HepG2 (cell line): ENCODE results near the gene APBB2. TPM values are rescaled to one million over a fixed set of nuclear protein-coding genes. Genes with fewer than 3 reads are reported as not detected.

Source experiments
- ATAC-seq: fragments of 200-7000 bp; cut with Tn5 transposase; 3 replicates; pipeline ENCODE4 v1.9.1; 2020; ENCODE audit warnings: mild to moderate bottlenecking, moderate library complexity
- BruUV-seq: library from RNA; stranded (reverse); fragments of 400-500 nt; replicated peaks from 2 replicates; lab custom pipeline; 2021; lab: Mats Ljungman, UMichigan
- CTCF ChIA-PET: fragments of 300-600 bp; formaldehyde crosslinking; extraction: SDS; loops from one replicate; lab custom pipeline; 2021; ENCODE audit warnings: low total read pairs, inconsistent platforms, low intra/inter-chr PET ratio; lab: Yijun Ruan, JAX
- POLR2A ChIA-PET: fragments of 350-600 bp; sonication (Branson Sonifier 250); formaldehyde crosslinking; loops from one replicate; lab custom pipeline; 2020; ENCODE audit warnings: antibody characterized with exemption, inconsistent platforms; lab: Yijun Ruan, JAX
- DNase-seq: peaks from one replicate; pipeline ENCODE4 v3.0.0-alpha.2; 2015; ENCODE audit warnings: low spot score
- FAIRE-seq: peaks from 3 replicates; lab custom pipeline; 2011; peaks lifted over from hg19 to GRCh38; lab: Jason Lieb, UNC
- H2AFZ ChIP-seq: one replicate; pipeline ENCODE4 v1.6.1; 2011; ENCODE audit warnings: low read length, inconsistent platforms
- H3K27ac ChIP-seq: fragments of 300-600 bp; 3 replicates; pipeline ENCODE4 v1.8.0; 2011; ENCODE audit warnings: mixed run types, mild to moderate bottlenecking, mixed read lengths, low read length, inconsistent platforms; ENCODE audit not compliant: insufficient read depth; ENCODE audit errors: extremely low read length
- H3K27me3 ChIP-seq, 2 experiments: fragments of 200-600 bp in 1 of 2; 2 replicates in 1 of 2; 3 replicates in 1 of 2; pipeline versions ENCODE4 v1.6.0 to v1.8.0; 2011; ENCODE audit warnings: low read length in 2 of 2, mild to moderate bottlenecking in 2 of 2, moderate library complexity in 2 of 2, inconsistent platforms in 1 of 2; ENCODE audit not compliant: insufficient read depth in 2 of 2, control insufficient read depth in 1 of 2
- H3K36me3 ChIP-seq, 2 experiments: fragments of 200-600 bp in 1 of 2; replicated peaks in 1 of 2; 2 replicates in 1 of 2; 3 replicates in 1 of 2; pipeline versions ENCODE4 v1.5.1 to v1.8.0; 2011; ENCODE audit warnings: low read length in 2 of 2, inconsistent platforms in 1 of 2; ENCODE audit not compliant: insufficient read depth in 2 of 2, control insufficient read depth in 1 of 2
- H3K4me1 ChIP-seq: 2 replicates; pipeline ENCODE4 v1.5.1; 2012; ENCODE audit warnings: low read length, inconsistent platforms; ENCODE audit not compliant: insufficient read depth
- H3K4me2 ChIP-seq: 2 replicates; pipeline ENCODE4 v1.6.0; 2011; ENCODE audit warnings: low read depth, low read length, inconsistent platforms
- H3K4me3 ChIP-seq, 3 experiments: fragments of 200-600 bp in 1 of 3; sonication (generic), shearing (Covaris generic) in 1 of 3; replicated peaks in 1 of 3; 2 replicates each; pipeline ENCODE4 v1.5.1; 2011 to 2016; ENCODE audit warnings: low read length in 3 of 3, inconsistent platforms in 2 of 3, low read depth in 2 of 3, mild to moderate bottlenecking in 2 of 3, control low read depth in 1 of 3, mixed read lengths in 1 of 3; ENCODE audit not compliant: insufficient read depth in 1 of 3
- H3K79me2 ChIP-seq: one replicate; pipeline ENCODE4 v1.6.1; 2011; ENCODE audit warnings: low read length, inconsistent platforms; ENCODE audit not compliant: insufficient read depth
- H3K9ac ChIP-seq: 2 replicates; pipeline ENCODE4 v1.6.0; 2011; ENCODE audit warnings: mild to moderate bottlenecking, low read depth, low read length, inconsistent platforms; ENCODE audit not compliant: insufficient read depth
- H3K9me3 ChIP-seq: 2 replicates; pipeline ENCODE4 v1.5.1; 2012; ENCODE audit warnings: mild to moderate bottlenecking, low read length
- H4K20me1 ChIP-seq: 2 replicates; pipeline ENCODE4 v1.6.0; 2011; ENCODE audit warnings: inconsistent platforms, mild to moderate bottlenecking, low read length, moderate library complexity; ENCODE audit not compliant: insufficient read depth
- CENPT ChIP-seq: sonication (generic); formaldehyde crosslinking; IDR thresholded peaks from 2 replicates; pipeline ENCODE4 v1.8.0; 2022; ENCODE audit warnings: low read depth, mild to moderate bottlenecking, moderate library complexity, missing genetic modification reagents
- FOXA3 ChIP-seq: IDR thresholded peaks from 2 replicates; pipeline ENCODE4 v1.6.1; 2016; ENCODE audit warnings: missing genetic modification reagents, missing compliant biosample characterization
- NFYB ChIP-seq: sonication (generic); formaldehyde crosslinking; IDR thresholded peaks from 2 replicates; pipeline ENCODE4 v1.4.0; 2020; ENCODE audit warnings: missing genetic modification reagents
- POGZ ChIP-seq: sonication (generic); formaldehyde crosslinking; IDR thresholded peaks from 2 replicates; pipeline ENCODE4 v1.4.0; 2020; ENCODE audit warnings: mild to moderate bottlenecking, missing genetic modification reagents
- YEATS4 ChIP-seq: sonication (generic); formaldehyde crosslinking; IDR thresholded peaks from 2 replicates; pipeline ENCODE4 v1.4.0; 2020; ENCODE audit warnings: missing genetic modification reagents, borderline replicate concordance
- ZBTB21 ChIP-seq: sonication (generic); formaldehyde crosslinking; IDR thresholded peaks from 2 replicates; pipeline ENCODE4 v1.4.0; 2020; ENCODE audit warnings: missing genetic modification reagents
- ZNF263 ChIP-seq: sonication (generic); formaldehyde crosslinking; IDR thresholded peaks from 2 replicates; pipeline ENCODE4 v1.4.0; 2020; ENCODE audit warnings: missing genetic modification reagents
- ZNF629 ChIP-seq: sonication (generic); formaldehyde crosslinking; conservative IDR thresholded peaks from 2 replicates; pipeline ENCODE4 v1.5.0; 2020; ENCODE audit warnings: missing genetic modification reagents
- ZNF644 ChIP-seq: IDR thresholded peaks from 2 replicates; pipeline ENCODE4 v1.6.1; 2016; ENCODE audit warnings: low read depth
- WGBS: methylation state at CpG from one replicate; pipeline ENCODE4 v1.1.6; 2017; ENCODE audit warnings: low lambda C conversion rate; 5-methylcytosine and 5-hydroxymethylcytosine counted together
- in situ Hi-C: cut with HindIII; loops from 2 replicates; pipeline ENCODE4 v1.10.0; 2017; ENCODE audit warnings: low pct_unique_long_range_greater_than_20kb; ENCODE audit not compliant: extremely low pct_ligation_motif_present
- intact Hi-C: fragments of 100-400 bp; cut with micrococcal nuclease; formaldehyde crosslinking; loops from one replicate; pipeline ENCODE4 v1.10.0; 2022; ENCODE audit not compliant: unreplicated experiment
- polyA plus RNA-seq, 8 experiments: library from polyadenylated mRNA; depleted of rRNA in 3 of 8; stranded (reverse) in 7 of 8; unstranded in 1 of 8; fragments of >200 nt; fragmentation: Illumina TruSeq in 4 of 8; extraction: Trizol in 4 of 8; gene quantifications; 2 replicates each; pipeline versions ENCODE4 v1.2.1 to v1.2.3, GENCODE V29; 2011 to 2016; ENCODE audit warnings: low read depth in 4 of 8, missing spikeins in 1 of 8, mixed read lengths in 1 of 8; ENCODE audit not compliant: insufficient read depth in 1 of 8
- total RNA-seq, 5 experiments: library from RNA; depleted of rRNA; stranded (reverse); fragments of >200 nt; fragmentation: Illumina TruSeq; extraction: Trizol; gene quantifications; 2 replicates each; pipeline ENCODE4 v1.2.3, GENCODE V29; 2016; ENCODE audit warnings: low read depth in 1 of 5
- TF ChIP-seq, protein P1 (sequence below): sonication (generic); formaldehyde crosslinking; IDR thresholded peaks from 2 replicates; pipeline ENCODE4 v1.5.0; 2020; ENCODE audit warnings: mild to moderate bottlenecking, missing genetic modification reagents
- TF ChIP-seq, protein P2 (sequence below): IDR thresholded peaks from 2 replicates; pipeline ENCODE4 v1.6.1; 2016; ENCODE audit warnings: low read depth
- TF ChIP-seq, protein P3 (sequence below): sonication (generic); formaldehyde crosslinking; IDR thresholded peaks from 2 replicates; pipeline ENCODE4 v1.5.0; 2020; ENCODE audit warnings: mild to moderate bottlenecking, missing genetic modification reagents, borderline replicate concordance

Gene APBB2
- total and polyA plus RNA-seq, 2 of the 13 experiments (the other 11 are each of a cell fraction or from before 2014, with no cell fraction given) = 11.7 to 17.0 TPM

GRCh38 chr4:40842725-40843423 is 371.5 kb downstream of the APBB2 start:
- no peaks in the 10 kb centered on the region for H3K79me2 ChIP-seq
- CTCF ChIA-PET = no interaction called here
- FAIRE-seq = no peak
- in situ Hi-C loops = no loop called here
- H3K9ac ChIP-seq = no peak overlapping the region
- no TSS peak for BruUV-seq
- no peak overlapping the region for H2AFZ ChIP-seq
- DNase-seq = peak; percentile 32
- H4K20me1 ChIP-seq = no peaks in the 10 kb centered on the region
- peak overlapping the region; percentile 54 for H3K27ac ChIP-seq
- WGBS = 55% methylated on average over 14 of the region's 14 CpGs
- peaks cover 17% of the 10 kb centered on the region for H3K4me1 ChIP-seq
- no peaks in the 10 kb centered on the region for H3K9me3 ChIP-seq
- no peak overlapping the region for H3K4me3 ChIP-seq
- peak; percentile 87 for ATAC-seq
- POLR2A ChIA-PET = no interaction called here
- no peaks in the 10 kb centered on the region for H3K27me3 ChIP-seq
- peak overlapping the region; percentile 18; the same call in 1 of the 2 replicates for H3K4me2 ChIP-seq
- 0 out of 5 replicates have a peak, but pooled peaks cover 1 to 5% of the 10 kb centered on the region in 2 experiments for H3K36me3 ChIP-seq
- intact Hi-C loops = no loop called here
- peak; percentile 50; the same call in 1 of the 2 replicates for TF ChIP-seq ZNF263 (CRISPR knock-in tag)
- TF ChIP-seq FOXA3 (CRISPR knock-in tag) = peak; percentile 20; the same call in 1 of the 2 replicates
- no peak for TF ChIP-seq NFYB
- TF ChIP-seq YEATS4 (CRISPR knock-in tag) = no peak
- no peak for TF ChIP-seq CENPT (CRISPR knock-in tag)
- TF ChIP-seq ZBTB21 (CRISPR knock-in tag) = no peak
- no peak for TF ChIP-seq ZNF629
- TF ChIP-seq ZNF644 = no peak
- TF ChIP-seq, protein P1, sequence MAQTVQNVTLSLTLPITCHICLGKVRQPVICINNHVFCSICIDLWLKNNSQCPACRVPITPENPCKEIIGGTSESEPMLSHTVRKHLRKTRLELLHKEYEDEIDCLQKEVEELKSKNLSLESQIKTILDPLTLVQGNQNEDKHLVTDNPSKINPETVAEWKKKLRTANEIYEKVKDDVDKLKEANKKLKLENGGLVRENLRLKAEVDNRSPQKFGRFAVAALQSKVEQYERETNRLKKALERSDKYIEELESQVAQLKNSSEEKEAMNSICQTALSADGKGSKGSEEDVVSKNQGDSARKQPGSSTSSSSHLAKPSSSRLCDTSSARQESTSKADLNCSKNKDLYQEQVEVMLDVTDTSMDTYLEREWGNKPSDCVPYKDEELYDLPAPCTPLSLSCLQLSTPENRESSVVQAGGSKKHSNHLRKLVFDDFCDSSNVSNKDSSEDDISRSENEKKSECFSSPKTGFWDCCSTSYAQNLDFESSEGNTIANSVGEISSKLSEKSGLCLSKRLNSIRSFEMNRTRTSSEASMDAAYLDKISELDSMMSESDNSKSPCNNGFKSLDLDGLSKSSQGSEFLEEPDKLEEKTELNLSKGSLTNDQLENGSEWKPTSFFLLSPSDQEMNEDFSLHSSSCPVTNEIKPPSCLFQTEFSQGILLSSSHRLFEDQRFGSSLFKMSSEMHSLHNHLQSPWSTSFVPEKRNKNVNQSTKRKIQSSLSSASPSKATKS = no peak
- TF ChIP-seq POGZ (CRISPR knock-in tag) = peak; percentile 21; the same call in 1 of the 2 replicates
- TF ChIP-seq, protein P2, sequence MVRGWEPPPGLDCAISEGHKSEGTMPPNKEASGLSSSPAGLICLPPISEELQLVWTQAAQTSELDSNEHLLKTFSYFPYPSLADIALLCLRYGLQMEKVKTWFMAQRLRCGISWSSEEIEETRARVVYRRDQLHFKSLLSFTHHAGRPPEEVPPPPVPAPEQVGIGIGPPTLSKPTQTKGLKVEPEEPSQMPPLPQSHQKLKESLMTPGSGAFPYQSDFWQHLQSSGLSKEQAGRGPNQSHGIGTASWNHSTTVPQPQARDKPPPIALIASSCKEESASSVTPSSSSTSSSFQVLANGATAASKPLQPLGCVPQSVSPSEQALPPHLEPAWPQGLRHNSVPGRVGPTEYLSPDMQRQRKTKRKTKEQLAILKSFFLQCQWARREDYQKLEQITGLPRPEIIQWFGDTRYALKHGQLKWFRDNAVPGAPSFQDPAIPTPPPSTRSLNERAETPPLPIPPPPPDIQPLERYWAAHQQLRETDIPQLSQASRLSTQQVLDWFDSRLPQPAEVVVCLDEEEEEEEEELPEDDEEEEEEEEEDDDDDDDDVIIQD (CRISPR knock-in tag) = peak; percentile 32; the same call in 1 of the 2 replicates
- TF ChIP-seq, protein P3, sequence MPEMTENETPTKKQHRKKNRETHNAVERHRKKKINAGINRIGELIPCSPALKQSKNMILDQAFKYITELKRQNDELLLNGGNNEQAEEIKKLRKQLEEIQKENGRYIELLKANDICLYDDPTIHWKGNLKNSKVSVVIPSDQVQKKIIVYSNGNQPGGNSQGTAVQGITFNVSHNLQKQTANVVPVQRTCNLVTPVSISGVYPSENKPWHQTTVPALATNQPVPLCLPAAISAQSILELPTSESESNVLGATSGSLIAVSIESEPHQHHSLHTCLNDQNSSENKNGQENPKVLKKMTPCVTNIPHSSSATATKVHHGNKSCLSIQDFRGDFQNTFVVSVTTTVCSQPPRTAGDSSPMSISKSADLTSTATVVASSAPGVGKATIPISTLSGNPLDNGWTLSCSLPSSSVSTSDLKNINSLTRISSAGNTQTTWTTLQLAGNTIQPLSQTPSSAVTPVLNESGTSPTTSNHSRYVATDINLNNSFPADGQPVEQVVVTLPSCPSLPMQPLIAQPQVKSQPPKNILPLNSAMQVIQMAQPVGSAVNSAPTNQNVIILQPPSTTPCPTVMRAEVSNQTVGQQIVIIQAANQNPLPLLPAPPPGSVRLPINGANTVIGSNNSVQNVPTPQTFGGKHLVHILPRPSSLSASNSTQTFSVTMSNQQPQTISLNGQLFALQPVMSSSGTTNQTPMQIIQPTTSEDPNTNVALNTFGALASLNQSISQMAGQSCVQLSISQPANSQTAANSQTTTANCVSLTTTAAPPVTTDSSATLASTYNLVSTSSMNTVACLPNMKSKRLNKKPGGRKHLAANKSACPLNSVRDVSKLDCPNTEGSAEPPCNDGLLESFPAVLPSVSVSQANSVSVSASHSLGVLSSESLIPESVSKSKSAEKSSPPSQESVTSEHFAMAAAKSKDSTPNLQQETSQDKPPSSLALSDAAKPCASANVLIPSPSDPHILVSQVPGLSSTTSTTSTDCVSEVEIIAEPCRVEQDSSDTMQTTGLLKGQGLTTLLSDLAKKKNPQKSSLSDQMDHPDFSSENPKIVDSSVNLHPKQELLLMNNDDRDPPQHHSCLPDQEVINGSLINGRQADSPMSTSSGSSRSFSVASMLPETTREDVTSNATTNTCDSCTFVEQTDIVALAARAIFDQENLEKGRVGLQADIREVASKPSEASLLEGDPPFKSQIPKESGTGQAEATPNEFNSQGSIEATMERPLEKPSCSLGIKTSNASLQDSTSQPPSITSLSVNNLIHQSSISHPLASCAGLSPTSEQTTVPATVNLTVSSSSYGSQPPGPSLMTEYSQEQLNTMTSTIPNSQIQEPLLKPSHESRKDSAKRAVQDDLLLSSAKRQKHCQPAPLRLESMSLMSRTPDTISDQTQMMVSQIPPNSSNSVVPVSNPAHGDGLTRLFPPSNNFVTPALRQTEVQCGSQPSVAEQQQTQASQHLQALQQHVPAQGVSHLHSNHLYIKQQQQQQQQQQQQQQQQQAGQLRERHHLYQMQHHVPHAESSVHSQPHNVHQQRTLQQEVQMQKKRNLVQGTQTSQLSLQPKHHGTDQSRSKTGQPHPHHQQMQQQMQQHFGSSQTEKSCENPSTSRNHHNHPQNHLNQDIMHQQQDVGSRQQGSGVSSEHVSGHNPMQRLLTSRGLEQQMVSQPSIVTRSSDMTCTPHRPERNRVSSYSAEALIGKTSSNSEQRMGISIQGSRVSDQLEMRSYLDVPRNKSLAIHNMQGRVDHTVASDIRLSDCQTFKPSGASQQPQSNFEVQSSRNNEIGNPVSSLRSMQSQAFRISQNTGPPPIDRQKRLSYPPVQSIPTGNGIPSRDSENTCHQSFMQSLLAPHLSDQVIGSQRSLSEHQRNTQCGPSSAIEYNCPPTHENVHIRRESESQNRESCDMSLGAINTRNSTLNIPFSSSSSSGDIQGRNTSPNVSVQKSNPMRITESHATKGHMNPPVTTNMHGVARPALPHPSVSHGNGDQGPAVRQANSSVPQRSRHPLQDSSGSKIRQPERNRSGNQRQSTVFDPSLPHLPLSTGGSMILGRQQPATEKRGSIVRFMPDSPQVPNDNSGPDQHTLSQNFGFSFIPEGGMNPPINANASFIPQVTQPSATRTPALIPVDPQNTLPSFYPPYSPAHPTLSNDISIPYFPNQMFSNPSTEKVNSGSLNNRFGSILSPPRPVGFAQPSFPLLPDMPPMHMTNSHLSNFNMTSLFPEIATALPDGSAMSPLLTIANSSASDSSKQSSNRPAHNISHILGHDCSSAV = no peak
